ENCODE measurements around the gene MYLK.
A peak's percentile ranks its signal among the peaks of the same experiment; 100 is the strongest.

Gene MYLK

DNA sequence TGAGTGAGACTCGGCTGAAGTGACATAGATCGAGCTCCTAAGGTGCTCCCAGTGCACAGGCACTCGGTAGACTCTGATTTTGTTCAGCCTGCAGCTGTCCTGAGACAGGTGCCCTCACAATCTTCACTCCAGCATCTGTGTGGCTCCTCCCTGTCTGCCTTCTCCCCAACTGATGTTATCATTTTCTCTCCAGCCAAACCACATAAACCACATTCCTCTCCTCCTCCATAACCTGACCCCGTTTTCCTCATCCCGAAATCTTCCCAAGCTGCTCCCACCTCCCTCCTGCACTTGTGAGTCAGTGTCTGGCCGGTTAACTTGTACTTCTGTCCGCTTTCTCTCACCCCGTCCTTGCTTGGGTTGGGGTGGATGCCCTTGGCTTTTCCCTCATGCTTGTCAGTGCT is 206.0 kb downstream of the MYLK start:
- DNase-seq (ENCODE audit: low read depth in 2 of 2): no peak

DNA sequence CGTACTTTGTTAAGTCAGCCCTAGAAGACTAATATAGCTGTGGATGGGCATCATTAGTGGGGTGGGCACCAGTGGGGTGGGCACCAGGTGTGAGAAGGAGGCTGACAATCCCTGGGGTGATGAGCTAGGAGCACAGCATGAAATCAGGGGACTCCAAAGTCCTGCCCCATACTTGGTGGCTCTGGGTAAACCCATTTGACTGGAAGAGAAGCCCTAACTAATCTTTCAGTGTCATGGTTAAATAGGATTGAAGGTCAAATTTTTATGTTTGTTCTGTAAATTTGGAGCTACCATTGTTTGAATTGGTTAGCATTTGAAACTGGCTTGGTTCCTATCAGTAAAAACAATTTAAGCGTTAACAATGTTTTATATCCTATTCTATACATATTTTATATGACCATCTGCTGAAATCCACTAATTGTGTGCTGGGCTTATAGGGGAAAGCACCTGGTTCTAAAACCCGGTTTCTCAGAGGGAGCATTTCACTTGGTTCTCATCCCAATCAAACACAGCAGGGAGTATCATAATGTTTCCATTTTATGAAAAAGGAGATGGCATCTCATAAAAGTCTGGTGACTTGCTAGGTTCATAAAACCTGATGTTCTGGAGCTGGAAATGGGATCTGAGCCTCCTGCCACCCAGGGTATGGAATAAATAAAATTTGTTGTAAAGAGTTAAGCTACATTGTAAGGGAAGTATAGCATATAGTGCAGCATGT is 211.5 kb downstream of the MYLK start:
- no peak for DNase-seq (ENCODE audit: low read depth in 2 of 2)

DNA sequence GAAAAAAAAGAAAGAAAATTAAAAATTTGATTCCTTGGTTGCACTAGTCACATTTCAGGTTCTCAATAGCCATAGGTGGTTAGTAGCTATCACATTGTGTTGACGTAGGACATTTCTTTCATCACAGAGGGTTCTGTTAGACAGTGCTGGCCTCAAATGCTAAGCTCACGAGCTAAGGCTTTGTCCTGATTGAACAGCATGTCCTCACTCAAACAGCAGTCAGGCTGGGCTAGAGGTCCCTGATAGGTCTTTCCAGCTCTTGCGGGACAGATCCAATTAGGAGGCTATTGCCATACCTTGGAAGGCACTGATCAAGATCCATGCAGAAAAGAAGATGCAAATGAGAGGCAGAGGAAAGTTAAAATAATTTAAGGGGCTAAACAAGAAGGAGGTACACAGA is 213.4 kb downstream of the MYLK start:
- no peak for DNase-seq (ENCODE audit: low read depth in 2 of 2)

DNA sequence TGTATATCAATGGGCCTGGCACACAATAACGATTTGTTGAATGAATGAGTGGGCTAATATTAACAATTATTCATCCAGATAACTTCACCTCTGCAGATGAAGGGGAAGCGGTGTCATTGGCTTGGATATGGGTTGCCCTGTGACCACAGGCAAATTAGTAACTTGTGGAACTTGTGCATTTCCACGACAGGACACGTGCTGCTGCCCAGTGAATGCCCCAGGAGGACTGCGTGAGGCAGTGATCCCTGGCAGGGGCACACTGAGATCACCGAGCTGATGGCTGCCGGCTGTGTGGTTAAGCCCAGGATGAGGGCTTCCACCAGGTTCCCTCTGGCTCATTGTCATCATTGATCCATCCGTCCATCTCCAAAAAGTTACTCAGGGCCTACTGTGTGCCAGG is 215.2 kb downstream of the MYLK start:
- no peak for DNase-seq (ENCODE audit: low read depth in 2 of 2)

DNA sequence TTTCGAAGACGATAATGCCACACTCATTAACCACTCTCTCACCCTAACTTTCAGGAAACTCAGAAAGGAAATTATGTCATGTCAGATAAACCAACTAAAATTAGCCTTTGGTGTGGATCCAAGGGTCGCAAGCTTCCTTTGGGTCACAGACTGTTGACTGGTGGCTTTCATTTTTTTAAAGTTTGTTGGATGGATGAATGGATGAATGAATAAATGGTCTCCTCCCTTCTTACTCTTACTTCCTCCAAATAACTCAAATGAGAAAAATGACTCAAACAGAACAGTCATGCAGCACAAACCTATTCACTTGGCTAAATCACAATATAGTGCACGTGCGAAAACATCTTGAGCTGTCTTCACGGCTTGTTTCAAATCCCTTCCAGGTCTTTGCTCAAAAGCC is 216.3 kb downstream of the MYLK start:
- no peak for DNase-seq (ENCODE audit: low read depth in 2 of 2)

DNA sequence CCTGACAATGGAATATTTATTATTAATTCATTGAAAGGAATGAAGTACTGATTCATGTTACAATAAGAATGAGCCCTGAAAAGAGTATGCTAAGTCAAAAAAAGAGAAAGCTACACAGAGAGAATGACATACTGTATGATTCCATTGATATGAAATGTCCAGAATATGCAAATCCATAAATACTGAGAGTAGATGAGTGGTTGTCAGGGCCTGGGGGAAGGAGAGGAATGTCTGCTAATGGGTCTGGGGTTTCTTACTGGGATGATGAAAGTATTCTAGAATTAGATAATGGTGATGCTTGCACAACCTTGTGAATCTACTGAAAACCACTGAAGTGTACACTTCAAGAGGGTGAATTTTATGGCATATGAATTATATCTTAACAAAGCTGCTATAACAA is 219.4 kb downstream of the MYLK start:
- no peak for DNase-seq (ENCODE audit: low read depth in 2 of 2)

DNA sequence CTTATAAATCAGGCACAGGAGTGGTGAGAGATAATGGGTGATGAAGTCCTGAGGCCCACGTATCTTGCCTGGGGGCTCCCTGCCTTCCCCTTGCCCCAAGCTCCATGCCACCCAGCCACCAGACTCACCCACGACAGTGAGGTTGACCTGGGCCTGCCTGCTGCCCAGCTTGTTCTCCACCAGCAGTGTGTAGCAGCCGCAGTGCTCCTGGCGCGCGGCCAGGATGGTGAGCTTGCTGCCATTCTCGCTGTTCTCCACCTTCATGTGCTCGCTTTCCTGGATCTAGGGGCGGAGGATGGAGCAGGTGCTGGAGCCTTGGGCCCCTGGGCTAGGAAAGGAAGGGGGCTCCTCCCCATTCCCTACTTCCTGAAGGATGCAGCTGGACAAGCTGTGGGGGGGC is 220.2 kb downstream of the MYLK start:
- no peak for DNase-seq (ENCODE audit: low read depth in 2 of 2)

DNA sequence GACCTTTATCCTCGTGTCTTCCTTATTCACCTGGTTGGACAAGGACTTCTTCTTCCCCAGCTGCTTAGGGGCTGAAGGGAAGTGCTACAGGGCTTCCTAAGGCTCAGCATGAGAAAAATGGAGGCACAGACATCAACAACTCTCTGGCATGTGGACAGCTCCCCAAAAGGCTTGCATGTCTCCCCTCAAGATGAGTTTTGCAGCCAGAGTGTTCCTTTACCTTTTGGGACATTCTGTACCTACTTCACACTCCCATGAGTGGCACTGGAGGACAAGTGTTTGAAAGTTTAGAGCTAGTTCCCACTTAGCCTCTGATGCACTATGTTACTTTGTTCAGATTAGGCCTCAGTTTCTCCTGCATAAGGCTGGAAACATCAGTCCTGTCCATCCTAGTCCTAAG is 222.2 kb downstream of the MYLK start:
- no peak for DNase-seq (ENCODE audit: low read depth in 2 of 2)

DNA sequence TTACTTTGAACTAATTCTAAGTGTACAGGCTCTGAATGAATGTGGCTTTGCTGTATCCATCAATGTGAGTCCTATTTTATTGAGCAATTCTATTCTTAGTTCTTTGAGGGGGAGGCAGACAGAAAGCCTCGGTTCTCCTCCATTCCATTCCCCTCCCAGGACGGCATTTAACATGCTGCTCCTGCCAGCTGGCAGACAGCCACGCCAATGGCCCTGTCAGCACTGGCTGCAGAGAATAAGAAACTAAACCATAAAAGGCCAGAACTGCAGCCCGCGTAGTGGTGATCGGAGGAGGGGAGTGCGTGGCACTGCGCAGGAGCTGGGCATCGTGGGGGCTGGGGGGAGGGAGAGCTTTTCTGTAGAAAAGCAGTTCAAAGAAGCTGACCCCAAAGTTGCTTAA is 223.2 kb downstream of the MYLK start:
- DNase-seq (ENCODE audit: low read depth in 2 of 2): no peak

DNA sequence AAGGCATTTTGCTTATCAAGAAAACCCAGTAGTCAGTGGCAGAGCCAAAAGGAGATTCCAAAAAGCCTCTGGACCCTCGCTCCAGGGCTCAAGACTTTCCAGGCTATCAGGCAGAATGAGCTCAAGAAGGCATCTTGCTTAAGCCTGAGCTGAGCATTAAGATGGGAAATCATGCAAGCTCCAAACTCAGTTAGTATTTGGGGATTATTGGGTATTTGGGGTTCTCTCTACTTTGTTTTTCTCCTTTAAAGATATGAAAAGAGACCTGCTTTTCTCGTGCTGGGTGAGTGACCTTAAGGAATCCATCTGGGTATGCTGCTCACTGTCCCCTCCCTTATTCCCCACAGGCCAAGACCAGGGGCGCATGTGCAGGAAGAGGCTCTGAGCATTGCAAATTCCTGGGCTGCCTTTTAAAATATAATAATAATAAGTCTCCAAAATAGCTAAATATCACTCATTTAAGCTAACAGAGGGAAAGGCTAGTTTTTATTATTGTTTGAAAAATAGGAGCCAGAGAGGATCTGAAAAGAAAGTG is 223.9 kb downstream of the MYLK start:
- no peak for DNase-seq (ENCODE audit: low read depth in 2 of 2)

DNA sequence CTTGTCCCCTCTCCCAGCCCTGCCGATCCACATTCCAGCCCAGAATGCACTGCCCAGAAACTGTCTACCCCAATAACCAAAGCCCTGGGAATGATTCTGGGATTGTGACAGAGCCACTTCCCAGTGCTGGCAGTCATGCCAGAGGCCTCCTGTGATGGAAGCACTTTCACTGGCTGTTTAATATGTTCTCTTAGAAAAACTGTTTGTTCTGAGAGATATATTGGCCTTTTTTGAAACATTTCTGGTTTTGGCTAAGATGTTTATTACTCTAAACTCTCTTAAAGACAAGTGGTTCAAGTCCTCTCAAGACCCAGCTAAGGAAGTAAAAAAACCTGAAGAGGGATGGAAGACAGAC is 225.3 kb downstream of the MYLK start:
- no peak for DNase-seq (ENCODE audit: low read depth in 2 of 2)

DNA sequence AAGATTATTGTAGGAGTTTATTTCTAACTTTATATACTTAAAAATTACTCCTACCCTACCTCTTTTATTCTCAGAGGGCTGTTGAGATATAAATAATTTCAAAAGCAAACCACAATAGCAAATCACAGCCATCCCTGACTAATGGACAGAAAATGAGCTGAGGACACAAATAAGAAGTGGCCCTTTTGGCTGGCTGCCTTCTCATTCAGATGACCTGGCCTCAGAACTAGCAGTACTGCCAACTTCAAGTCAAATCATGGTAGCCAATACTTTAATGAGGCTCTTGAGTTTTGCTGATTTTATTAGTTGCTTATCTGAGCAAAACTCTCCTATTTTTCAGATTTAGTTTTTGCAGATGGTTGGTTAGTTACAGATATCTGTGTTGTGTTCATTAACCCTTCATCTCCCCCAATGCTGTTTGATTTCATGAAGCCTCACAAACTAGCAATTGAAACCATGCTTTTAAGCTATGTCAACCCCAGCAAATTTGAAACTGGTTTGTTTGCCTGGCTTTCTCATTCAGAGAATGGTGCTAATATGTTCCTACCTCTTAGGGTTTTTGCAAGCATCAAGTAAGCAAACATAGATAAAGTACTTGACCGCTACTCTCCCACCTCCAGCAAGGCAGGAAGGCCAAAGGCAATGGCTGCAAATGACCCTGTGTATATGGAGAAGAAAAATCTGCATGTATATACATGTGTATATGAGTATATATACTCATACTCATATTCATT is 225.8 kb downstream of the MYLK start:
- DNase-seq (ENCODE audit: low read depth in 2 of 2): no peak

DNA sequence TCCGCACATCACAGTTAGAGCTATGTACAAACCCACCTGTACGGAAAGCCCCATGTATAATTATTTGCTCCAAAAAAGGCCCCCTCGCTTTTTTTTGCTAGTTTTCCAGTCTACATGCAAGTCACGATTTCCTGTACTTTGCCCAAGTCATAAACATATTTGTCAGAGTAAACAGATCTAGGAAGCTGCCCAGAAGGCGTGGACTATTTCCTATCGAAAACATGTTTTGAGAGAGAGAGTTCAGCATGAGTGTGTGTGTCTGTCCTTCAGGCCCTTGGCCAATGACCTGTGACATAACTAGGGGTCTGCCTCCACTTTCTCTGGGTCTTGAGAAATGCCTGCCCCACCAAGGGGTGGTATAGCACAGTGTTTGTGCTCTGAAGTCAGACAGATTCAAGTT is 226.6 kb downstream of the MYLK start:
- no peak for DNase-seq (ENCODE audit: low read depth in 2 of 2)

DNA sequence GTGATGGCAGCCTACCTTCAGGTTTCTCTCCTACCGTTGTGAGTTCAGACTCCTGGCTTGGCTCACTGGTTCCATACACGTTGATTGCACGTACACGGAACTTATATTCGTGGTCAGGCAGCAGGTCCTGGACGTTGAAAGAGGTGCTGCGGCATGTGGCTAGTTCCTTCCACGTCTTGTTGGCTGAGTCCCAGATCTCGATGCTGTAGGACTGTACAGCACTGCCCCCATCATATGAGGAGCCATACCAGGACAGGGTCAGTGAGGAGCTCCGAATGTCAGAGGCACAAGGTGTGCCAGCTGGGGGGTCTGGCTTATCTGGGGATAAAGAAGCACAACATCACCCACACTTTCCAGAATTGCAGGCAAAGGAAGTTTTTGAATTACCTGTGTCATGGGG is 227.0 kb downstream of the MYLK start:
- DNase-seq (ENCODE audit: low read depth in 2 of 2): no peak

DNA sequence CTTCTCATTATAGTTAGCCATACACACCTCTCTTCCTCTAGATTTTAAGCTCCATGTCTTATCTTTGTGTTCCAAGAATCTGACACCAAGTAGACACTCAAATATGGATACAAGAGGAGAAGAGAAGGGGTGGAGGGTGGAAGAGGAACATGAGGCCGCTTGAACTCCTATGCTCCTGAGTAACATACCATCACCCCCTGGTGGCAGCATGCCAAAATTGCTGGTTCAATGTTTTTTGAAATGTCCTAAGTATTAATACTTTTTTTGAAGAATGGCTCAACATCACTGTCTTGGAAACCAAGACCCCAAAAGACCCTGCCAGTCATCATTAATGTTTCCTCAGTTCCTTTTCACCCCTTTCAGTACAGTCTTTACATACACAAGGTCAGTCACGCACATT is 227.4 kb downstream of the MYLK start:
- no peak for DNase-seq (ENCODE audit: low read depth in 2 of 2)

DNA sequence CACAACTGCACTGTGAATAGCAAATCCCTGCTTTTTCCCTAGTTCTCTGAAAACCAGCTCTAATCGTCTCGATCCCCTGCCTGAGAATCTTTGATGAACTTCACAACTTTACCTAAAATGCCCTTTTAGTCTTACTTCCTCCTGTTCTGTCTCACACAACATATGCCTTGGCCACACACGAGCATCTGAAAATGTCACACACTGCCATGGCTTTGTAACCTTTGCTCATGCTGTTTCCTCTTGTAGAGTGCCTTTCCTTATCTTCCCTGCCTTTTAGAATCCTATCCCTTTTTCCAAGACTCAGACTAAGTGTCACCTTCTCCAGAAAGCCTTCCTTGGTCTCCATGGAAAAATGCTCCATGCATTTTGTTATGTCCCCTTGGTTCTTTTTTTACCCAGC is 227.9 kb downstream of the MYLK start:
- no peak for DNase-seq (ENCODE audit: low read depth in 2 of 2)

DNA sequence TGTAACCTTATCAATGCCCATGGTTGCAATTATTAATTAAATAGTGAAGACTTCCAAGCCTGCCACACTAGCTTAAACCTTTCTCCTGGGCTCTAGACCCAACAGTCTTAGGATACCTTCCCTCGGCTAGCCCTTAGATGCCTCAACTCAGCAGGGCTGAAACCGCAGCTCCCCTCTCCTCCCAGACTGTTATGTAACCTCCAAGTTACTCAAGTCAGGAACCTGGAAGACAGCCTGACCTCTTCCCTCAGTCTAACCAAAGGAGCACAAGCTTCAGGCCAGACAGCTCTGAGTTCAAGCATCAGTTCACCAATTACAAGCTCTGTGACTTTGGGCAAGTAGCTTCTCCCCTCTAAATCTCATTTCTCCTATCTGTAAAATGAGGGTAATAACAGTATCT is 228.7 kb downstream of the MYLK start:
- DNase-seq (ENCODE audit: low read depth in 2 of 2): no peak

DNA sequence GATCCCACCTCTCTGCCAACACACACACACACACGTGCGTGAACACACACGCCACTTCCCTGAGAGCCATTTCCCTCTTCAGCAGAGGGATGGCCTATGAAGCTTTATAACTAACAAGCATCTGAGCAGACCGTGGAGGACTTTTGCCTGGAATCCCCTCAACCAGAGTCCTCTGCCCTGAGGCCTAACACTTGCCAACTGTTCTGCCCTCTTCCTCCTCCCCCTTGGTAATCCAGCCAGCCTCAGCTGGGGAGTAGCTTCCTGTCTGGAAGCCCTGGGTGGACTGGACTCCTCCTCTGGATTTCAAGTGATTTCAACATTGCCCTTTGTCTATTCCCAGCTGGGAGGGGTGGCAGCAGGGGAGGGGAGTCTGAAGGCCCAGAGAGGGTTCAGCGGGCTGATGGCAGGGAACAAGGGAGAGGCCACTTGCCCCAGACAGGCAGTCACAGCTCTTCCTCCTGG is 230.9 kb downstream of the MYLK start:
- DNase-seq (ENCODE audit: low read depth in 2 of 2): no peak

DNA sequence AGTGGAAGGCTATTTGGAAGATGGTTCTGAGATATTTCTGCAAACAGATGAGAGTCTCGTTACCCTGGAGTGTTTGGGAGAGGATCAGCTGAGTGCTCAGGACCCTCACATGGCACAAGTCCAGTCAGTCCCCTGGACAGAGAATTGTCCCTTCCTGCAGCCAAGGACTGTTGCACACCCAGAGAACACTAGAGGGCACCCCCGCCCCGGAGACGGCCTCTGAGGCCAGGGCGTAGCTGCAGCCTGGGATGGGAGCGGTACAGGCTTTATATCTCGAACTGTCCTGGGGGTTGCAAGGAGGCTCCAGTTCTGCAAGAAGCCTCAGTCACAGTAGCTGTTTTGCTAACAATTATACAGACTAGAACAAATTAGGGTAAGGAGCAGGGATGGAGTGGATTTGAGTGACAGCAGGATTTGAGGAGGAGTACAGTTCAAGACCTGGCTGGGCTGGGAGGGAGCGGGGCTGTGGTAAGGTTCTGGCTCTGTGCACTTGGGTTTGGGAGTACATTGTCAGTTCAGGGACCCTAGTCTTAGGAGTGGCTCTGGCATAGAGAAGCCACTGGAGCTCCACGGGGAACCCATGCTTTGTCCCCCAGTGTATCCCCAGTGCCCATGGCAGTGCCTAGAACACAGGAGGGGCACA is 231.7 kb downstream of the MYLK start:
- DNase-seq (ENCODE audit: low read depth in 2 of 2): peak in 1 of 2 donors; percentile 10

DNA sequence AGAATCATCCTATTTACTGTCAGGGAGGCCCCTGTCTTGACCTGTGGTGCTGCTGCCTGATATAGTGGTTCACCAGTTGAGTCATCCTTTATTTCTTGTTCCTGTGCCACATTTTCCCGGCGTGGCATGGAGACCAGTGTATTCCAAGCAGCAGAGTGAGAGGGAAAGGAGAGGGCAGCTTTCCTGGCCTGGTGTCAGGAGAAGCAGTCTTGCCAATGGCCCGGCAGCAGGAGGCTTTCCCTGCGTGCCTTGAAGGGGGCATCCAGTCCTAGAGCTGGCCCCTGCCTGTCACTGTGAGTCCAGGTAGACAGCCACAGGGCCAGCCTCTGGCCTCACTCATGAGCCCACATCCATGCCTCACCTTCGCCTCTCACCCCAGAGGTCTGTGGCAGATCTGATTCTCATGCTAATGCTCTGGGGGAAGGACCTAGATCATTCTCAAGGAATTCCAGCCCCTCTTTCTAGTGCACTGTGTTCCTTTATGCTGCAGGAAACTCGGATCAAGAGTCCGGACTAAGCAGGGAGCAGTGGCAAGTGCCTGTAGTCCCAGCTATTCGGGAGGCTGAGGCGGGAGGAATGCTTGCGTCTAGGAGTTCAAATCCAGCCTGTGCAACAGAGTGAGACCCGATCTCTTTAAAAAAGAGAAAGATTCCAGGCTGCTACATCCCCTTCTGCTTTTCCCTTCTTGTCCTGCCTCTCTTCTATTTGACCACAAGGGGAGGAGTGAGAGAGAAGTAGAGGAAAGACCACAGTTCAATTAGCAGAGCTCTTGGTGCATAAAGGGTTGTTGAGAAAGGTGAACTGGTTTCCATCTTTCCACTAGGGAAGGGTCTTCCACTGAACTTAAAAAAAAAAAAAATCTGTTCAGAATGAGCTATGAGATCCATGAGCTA is 232.4 kb downstream of the MYLK start:
- no peak for DNase-seq (ENCODE audit: low read depth in 2 of 2)

DNA sequence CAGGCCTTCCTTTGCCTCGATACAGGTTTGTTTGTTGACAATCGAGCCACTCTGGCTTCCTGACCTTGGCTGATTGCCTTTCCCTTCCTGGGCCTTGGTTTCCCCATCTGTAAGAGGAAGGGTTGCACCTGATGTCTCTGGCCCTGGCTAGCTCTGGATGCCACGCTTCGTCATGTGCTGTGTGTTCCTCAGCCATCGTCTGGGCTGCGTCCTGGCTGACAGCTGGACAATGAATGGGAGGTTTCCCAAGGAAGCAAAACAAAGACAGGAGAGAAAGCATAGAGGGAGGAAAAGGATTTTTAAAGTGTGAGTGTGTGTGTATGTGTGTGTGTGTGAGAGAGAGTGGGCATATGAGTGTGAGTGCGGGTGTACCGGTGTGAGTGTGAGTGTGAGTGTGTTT is 234.0 kb downstream of the MYLK start:
- DNase-seq (ENCODE audit: low read depth in 2 of 2): no peak
